OCI-LY3 (cell line): ENCODE measurements around the gene RABEPK.

Experiments
- EZH2phosphoT487 ChIP-seq: fragments of 200-600 bp; shearing (Covaris generic); IDR thresholded peaks from 2 replicates; pipeline ENCODE4 v1.6.1; 2018; ENCODE audit warnings: antibody characterized with exemption, mixed run types, low read depth
- TF ChIP-seq, protein P1 (sequence below): fragments of 200-600, 300-600 bp; sonication (generic); IDR thresholded peaks from 2 replicates; pipeline ENCODE4 v1.5.1; 2014; ENCODE audit warnings: antibody characterized with exemption, low read length, low read depth

DNA sequence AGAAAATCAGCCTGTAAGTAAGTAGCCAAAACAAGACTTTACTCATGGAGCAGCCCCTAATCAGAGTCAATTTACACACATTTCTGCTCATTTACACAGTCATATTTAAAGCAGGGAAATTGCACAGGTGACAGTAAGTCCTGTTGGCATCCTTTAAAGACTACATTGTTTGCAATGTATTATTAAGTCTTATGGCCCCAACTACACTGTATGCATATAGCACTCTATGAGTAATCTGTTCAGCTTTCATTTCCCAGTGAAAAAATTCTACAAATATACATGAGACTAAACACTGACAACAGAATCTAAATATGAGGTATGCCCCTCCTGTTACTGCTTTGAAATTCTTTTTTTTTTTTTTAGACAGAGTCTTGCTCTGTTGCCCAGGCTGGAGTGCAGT, 30.4 kb upstream of the RABEPK start:
- TF ChIP-seq, protein P1, sequence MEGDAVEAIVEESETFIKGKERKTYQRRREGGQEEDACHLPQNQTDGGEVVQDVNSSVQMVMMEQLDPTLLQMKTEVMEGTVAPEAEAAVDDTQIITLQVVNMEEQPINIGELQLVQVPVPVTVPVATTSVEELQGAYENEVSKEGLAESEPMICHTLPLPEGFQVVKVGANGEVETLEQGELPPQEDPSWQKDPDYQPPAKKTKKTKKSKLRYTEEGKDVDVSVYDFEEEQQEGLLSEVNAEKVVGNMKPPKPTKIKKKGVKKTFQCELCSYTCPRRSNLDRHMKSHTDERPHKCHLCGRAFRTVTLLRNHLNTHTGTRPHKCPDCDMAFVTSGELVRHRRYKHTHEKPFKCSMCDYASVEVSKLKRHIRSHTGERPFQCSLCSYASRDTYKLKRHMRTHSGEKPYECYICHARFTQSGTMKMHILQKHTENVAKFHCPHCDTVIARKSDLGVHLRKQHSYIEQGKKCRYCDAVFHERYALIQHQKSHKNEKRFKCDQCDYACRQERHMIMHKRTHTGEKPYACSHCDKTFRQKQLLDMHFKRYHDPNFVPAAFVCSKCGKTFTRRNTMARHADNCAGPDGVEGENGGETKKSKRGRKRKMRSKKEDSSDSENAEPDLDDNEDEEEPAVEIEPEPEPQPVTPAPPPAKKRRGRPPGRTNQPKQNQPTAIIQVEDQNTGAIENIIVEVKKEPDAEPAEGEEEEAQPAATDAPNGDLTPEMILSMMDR = no peak
- no peak for TF ChIP-seq EZH2phosphoT487
